HG02870 (cell line): Measurements from ENCODE around the gene CLEC9A.

Experiments used
- ATAC-seq: cut with Tn5 transposase; IDR thresholded peaks from one replicate; pipeline ENCODE4 v1.9.1; 2021; ENCODE audit warnings: mild to moderate bottlenecking, moderate library complexity; ENCODE audit not compliant: unreplicated experiment

CLEC9A gene

DNA sequence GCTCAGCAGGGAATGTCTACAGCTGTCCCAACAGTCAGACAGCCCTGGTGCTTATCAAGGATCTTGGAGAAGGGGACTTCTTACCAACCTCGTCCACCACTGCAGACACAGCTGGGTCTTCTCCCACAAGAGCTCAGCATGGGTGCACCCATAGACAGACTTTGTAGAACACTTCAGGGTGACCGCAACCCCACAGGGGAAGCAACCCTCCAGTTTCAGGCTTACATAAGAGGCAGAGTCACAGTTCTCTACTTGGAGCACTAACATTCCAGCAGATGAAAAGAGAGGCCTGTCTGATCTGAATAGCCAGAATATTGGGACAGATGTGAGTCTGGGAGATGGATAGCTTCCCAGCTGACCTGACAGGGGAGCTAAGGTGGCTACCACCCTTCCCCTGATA lies 71.8 kb downstream of the CLEC9A start:
- no peak for ATAC-seq

DNA sequence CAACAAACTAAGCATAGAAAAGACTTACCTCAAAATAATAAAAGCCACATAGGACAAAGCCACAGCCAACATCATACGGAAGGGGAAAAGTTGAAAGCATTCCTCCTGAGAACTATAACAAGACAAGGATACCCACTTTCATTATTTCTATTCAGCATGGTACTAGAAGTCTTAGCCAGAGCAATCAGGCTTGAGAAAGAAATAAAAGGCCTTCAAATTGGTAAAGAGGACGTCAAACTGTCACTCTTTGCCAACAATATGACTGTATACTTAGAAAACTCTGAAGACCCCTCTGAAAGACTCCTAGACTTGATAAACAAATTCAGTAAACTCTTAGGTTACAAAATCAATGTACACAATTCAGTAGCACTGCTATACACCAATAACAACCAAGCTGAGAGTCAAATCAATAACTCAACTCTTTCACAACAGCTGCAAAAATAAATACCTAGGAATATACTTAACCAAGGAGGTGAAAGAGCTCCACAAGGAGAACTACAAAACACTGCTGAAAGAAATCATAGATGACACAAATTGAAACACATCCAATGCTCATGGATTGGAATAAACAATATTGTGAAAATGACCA lies 79.9 kb downstream of the CLEC9A start:
- no peak for ATAC-seq

DNA sequence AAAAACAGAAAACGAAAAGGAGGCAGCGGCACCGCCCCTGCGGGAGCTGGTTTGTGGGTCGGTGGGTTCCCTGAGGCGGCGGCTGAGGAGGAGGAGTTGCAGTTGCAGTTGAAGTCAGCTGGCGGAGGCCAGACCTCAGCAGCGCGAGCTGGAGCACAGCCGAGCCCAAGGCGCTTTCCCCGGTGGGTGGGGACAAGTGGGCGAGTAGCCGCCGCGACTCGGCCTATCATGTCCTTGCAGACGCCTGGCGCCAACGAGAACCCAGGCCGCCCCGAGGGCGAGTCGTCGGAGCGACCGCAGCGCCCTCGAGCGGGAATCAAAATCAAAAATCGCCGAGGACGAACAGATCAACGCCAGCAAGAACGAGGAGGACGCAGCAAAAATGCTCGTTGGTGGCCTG lies 81.0 kb downstream of the CLEC9A start:
- no peak for ATAC-seq

DNA sequence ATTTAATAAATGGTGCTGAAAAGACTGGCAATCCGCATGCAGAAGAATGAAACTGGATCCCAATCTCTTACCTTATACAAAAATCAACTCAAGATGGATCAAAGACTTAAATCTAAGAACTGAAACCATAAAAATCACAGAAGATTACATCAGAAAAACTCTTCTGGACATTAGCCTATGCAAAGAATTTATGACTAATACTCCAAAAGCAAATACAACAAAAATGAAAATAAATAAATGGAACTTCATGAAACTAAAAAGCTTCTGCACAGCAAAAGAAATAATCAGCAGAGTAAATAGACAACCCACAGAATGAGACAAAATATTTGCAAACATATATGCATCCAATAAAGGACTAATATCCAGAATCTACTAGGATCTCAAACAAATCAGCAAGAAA lies 82.6 kb downstream of the CLEC9A start:
- ATAC-seq: no peak

DNA sequence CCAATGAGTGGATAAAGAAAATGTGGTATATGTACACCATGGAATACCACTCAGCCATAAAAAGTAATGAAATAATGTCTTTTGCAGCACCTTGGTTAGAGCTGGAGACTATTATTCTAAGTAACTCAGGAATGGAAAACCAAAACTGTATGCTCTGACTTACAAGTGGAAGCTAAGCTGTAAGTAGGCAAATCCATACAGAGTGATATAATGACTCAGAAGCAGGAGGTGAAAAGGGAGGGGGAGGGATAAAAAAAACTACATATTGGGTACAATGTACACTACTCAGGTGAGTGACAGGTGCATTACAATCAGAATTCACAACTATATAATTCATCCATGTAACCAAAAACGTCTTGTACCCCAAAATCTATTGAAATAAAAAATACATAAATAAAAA lies 83.4 kb downstream of the CLEC9A start:
- ATAC-seq: no peak

DNA sequence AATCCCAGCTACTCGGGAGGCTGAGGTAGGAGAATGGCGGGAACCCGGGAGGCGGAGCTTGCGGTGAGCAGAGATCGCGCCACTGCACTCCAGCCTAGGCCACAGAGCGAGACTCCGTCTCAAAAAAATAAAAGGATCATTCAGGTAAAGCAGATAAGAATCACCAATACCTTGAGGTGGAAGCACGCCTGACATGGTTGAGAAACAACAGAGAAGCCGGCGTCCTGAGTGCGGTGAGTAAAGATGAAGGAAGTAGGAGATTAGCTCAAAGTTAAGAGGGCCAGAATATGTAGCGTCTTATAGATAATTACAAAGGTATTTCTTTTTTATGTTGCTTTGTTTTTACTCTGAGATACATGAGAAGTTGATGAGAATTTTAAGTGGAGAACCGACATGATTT lies 84.8 kb downstream of the CLEC9A start:
- ATAC-seq: no peak
